ENCODE measurements around the gene ZNF341. TPM values are rescaled to one million over a fixed set of nuclear protein-coding genes. Genes with fewer than 3 reads are reported as not detected.

ZNF341 gene
- total RNA-seq, 4 donors from 2014 or later = 1.7 to 4.4 (median 2.9) TPM

DNA sequence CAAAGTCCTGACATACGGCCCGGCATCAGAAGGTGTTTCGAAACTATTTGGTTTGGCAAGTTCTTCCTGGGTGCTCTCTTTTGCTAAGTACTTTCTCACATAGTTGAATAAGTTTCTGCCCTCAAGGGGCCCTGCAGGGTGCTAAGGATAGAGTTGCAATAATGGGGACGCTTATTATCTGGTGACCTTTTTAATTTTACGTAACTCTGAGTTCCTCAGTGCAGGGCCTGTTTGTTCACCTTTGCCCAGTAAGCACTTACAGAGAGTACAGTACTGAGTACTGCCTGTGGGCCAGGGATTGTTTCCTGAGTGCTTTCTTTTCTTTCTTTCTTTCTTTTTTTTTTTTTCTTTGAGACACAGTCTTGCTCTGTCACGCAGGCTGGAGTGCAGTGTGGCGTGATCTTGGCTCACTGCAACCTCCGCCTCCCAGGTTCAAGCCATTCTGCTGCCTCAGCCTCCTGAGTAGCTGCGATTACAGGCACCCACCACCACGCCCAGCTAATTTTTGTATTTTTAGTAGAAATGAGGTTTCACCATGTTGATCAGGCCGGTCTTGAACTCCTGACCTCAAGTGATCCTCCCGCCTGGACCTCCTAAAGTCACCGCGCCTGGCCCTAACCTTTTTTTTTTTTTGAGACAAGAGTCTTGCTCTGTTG lies 7.2 kb upstream of the ZNF341 start:
- Histone ChIP-seq H3K9me3 (no peaks in the 10 kb centered on the region), H3K36me3 (no peaks in the 10 kb centered on the region), H3K27me3 (no peaks in the 10 kb centered on the region), H3K4me1 (peaks cover 0 to 9% (median 3%) of the 10 kb centered on the region in 3 donors), H3K4me3 (no peak overlapping the region), H3K27ac (no peak overlapping the region)
- 86 to 90% methylated on average over 7 to 14 of the region's 14 CpGs for WGBS, 2 donors (ENCODE audit: low coverage in 1 of 2)
- TF ChIP-seq POLR2A (IDR thresholded peaks at IDR 0.05) (no peak), EP300 (IDR thresholded peaks at IDR 0.05) (no peak), POLR2AphosphoS5 (IDR thresholded peaks at IDR 0.05) (no peak)
- TF ChIP-seq, protein P1, sequence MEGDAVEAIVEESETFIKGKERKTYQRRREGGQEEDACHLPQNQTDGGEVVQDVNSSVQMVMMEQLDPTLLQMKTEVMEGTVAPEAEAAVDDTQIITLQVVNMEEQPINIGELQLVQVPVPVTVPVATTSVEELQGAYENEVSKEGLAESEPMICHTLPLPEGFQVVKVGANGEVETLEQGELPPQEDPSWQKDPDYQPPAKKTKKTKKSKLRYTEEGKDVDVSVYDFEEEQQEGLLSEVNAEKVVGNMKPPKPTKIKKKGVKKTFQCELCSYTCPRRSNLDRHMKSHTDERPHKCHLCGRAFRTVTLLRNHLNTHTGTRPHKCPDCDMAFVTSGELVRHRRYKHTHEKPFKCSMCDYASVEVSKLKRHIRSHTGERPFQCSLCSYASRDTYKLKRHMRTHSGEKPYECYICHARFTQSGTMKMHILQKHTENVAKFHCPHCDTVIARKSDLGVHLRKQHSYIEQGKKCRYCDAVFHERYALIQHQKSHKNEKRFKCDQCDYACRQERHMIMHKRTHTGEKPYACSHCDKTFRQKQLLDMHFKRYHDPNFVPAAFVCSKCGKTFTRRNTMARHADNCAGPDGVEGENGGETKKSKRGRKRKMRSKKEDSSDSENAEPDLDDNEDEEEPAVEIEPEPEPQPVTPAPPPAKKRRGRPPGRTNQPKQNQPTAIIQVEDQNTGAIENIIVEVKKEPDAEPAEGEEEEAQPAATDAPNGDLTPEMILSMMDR (IDR thresholded peaks at IDR 0.05) = no peak
- ATAC-seq = no peak

DNA sequence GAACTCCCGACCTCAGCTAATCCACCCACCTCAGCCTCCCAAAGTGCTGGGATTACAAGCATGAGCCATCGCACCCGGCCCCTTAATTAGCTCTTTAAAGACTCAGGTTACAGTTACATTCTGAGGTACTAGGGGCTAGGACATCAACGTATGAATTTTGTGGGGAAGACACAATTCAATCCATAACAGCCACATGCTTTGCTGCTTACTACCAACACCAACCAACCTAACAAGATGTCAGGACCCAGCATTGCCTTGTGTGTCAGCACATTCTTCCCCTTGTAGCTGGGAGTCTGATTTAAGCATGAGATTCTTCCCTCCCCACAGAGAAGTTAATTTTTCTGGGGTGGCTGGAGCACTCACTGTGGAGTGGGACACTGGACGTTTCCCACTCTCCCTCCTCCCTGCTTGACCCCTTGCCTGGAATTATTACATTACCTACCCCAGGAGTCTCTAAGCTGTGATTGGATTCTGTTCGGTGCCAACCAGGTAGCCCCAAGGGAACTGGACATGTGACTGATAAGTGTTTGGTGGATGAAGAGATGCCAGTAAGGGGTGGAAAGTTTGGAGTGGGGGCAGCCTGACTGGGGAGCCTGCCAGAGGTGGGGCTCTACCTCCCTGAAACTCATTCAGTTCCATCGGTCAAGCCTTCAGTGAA lies 6.1 kb upstream of the ZNF341 start:
- ATAC-seq = no peak
- 52 to 68% methylated on average over 3 to 5 of the region's 7 CpGs for WGBS, 2 donors (ENCODE audit: low coverage in 1 of 2)
- no peak overlapping the region for H3K27ac ChIP-seq
- no peak overlapping the region for H3K4me3 ChIP-seq
- no peaks in the 10 kb centered on the region for H3K27me3 ChIP-seq
- no peaks in the 10 kb centered on the region for H3K9me3 ChIP-seq
- TF ChIP-seq EP300 (IDR thresholded peaks at IDR 0.05) (no peak), POLR2AphosphoS5 (IDR thresholded peaks at IDR 0.05) (no peak), POLR2A (IDR thresholded peaks at IDR 0.05) (no peak)
- TF ChIP-seq, protein P1 (IDR thresholded peaks at IDR 0.05) = no peak
- H3K36me3 ChIP-seq = no peaks in the 10 kb centered on the region
- H3K4me1 ChIP-seq = peaks cover 0 to 3% (median 1%) of the 10 kb centered on the region in 3 donors

DNA sequence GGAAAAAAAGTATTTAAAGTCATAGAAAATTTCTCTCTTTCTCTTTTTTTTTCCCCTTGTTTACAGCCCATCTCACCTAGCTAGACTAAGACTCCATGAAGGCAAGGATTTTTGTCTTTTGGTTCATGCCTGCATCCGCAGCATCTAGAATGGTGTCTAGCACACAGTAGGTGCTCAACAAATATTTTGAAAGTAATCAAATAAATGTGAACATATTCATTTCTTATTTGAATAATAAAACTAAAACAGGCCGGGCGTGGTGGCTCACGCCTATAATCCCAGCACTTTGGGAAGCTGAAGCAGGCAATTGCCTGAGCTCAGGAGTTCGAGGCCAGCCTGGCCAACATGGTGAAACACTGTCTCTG lies 4.7 kb upstream of the ZNF341 start:
- H3K9me3 ChIP-seq = no peaks in the 10 kb centered on the region
- H3K36me3 ChIP-seq = no peaks in the 10 kb centered on the region
- H3K27ac ChIP-seq = no peak overlapping the region
- TF ChIP-seq POLR2A (IDR thresholded peaks at IDR 0.05) (no peak), POLR2AphosphoS5 (IDR thresholded peaks at IDR 0.05) (no peak), EP300 (IDR thresholded peaks at IDR 0.05) (no peak)
- TF ChIP-seq, protein P1 (IDR thresholded peaks at IDR 0.05) = no peak
- peaks cover 0 to 7% (median 0%) of the 10 kb centered on the region in 3 donors for H3K4me1 ChIP-seq
- ATAC-seq = no peak
- H3K4me3 ChIP-seq = no peak overlapping the region
- H3K27me3 ChIP-seq = no peaks in the 10 kb centered on the region
- WGBS, 2 donors (ENCODE audit: low coverage in 1 of 2) = 87 to 100% methylated on average over 1 to 5 of the region's 5 CpGs

DNA sequence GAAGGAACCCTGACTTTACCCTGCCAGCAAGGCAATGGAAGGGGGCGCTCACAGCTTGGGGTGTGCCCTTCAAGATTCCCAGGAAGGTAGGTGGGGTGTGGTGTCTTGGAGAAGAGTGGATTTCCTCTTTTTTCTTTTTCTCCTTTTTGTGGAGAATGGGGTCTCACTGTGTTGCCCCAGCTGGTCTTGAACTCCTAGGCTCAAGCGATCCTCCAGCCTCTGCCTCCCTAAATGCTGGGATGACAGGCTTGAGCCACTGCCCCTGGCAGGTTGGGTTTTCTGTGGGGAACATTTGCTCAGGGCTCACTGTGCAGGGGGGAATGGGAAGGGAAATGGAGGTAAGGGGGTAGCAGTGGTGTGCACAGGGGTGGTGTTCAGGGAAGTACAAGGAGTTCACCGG lies 4.0 kb upstream of the ZNF341 start:
- 72% methylated on average over 3 of the region's 3 CpGs; no CpG with 5 or more reads in 1 of the 2 donors for WGBS, 2 donors (ENCODE audit: low coverage in 1 of 2)
- Histone ChIP-seq H3K27ac (no peak overlapping the region), H3K4me3 (no peak overlapping the region), H3K36me3 (no peaks in the 10 kb centered on the region), H3K9me3 (no peaks in the 10 kb centered on the region), H3K4me1 (peaks cover 0 to 13% (median 3%) of the 10 kb centered on the region in 3 donors), H3K27me3 (no peaks in the 10 kb centered on the region)
- TF ChIP-seq, protein P1 (IDR thresholded peaks at IDR 0.05) = no peak
- TF ChIP-seq POLR2A (IDR thresholded peaks at IDR 0.05) (no peak), POLR2AphosphoS5 (IDR thresholded peaks at IDR 0.05) (no peak), EP300 (IDR thresholded peaks at IDR 0.05) (no peak)
- no peak for ATAC-seq

DNA sequence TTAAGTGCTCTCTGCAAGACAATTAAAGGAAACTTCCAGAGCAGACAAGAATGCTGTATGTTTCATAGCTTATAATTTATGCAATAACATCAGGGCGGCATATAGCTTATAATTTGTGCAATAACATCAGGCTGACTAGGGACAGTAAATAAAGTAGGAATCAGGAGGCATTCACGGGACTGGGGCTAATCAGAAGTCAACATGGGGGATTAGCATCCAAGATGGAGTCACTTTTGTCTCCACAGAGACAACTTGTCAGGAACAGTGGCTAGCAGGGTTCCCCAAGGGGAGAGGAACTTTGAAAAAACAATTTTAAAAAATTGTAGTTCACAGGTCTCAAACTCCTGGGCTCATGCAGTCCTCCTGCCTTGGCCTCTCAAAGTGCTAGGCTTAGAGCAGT lies 3.3 kb upstream of the ZNF341 start:
- H3K27ac ChIP-seq = no peak overlapping the region
- no peak overlapping the region for H3K4me3 ChIP-seq
- H3K4me1 ChIP-seq = peaks cover 0 to 20% (median 6%) of the 10 kb centered on the region in 3 donors
- no peaks in the 10 kb centered on the region for H3K27me3 ChIP-seq
- 78 to 82% methylated on average over 2 of the region's 2 CpGs for WGBS, 2 donors (ENCODE audit: low coverage in 1 of 2)
- TF ChIP-seq EP300 (IDR thresholded peaks at IDR 0.05) = no peak
- TF ChIP-seq POLR2A (IDR thresholded peaks at IDR 0.05) = no peak
- no peak for TF ChIP-seq POLR2AphosphoS5 (IDR thresholded peaks at IDR 0.05)
- TF ChIP-seq, protein P1 (IDR thresholded peaks at IDR 0.05) = no peak
- no peaks in the 10 kb centered on the region for H3K36me3 ChIP-seq
- no peaks in the 10 kb centered on the region for H3K9me3 ChIP-seq
- no peak for ATAC-seq
